Lung microvascular endothelial cell (primary cell): ENCODE results near the gene TCF21. TPM values are rescaled to one million over a fixed set of nuclear protein-coding genes. Genes with fewer than 3 reads are reported as not detected.

ENCODE experiments used
- DNase-seq, 2 donors: peaks; one replicate each; pipeline versions ENCODE4 v3.0.0 to v3.0.0-alpha.2; 2010; ENCODE audit warnings: low read depth in 2 of 2
- total RNA-seq: library from RNA; depleted of rRNA; stranded (reverse); fragments of >200 nt; gene quantifications from 2 replicates; pipeline ENCODE4 v1.2.1, GENCODE V29; 2014

TCF21 gene
- total RNA-seq, 1 donor from 2014 or later = not detected

GRCh38 chr6:133889557-133890403 lies 867 bp downstream of the TCF21 start:
- no peak for DNase-seq

GRCh38 chr6:133890711-133891148 lies 1.8 kb downstream of the TCF21 start:
- no peak for DNase-seq

GRCh38 chr6:133891149-133891926 lies 2.4 kb downstream of the TCF21 start:
- peak; percentile 6 to 9 for DNase-seq

- DNase-seq = no peak
Measured at GRCh38 chr6:133891927-133892812, 3.3 kb downstream of the TCF21 start.

DNA sequence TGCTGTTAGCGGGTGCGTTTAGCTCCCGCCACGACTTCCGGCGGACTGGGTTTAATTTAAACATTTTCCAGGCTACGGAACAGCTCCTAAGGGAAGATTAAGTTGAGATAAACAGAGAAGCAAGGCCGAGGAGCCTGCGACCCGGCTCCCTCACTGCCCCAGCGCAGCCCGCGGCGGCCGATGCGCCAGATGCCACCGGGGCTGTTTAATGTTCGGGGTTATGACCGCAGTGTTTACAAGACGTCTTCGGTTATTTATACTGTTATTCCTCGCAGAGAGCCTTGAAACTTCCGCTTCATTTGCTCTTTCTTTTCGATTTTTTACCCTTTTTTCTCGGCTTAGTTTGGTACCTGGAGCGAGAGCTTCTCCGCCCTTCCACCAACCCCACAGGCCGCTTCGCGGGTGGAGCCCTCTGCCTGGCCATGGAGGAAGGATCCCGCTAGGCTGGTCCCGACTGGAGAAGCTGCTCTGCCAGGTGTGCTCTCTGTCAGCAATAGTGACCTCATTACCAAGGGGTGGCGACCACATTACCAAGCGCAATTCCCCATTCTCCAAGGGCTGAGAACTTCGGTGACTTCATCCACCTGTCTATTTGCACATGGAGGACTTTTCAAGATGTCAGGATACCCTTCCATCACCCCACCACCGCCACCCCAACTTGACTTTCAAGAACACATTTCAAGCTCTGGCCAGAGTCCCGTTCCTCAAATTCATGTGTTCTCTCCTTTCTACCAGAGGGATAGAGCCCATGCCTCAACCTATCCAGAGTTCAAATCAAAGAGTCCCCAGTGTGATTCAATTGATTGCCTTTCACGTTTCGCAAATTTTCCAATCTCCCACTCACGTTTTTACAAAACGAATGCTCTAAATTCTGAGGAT lies 4.1 kb downstream of the TCF21 start:
- DNase-seq = no peak

DNA sequence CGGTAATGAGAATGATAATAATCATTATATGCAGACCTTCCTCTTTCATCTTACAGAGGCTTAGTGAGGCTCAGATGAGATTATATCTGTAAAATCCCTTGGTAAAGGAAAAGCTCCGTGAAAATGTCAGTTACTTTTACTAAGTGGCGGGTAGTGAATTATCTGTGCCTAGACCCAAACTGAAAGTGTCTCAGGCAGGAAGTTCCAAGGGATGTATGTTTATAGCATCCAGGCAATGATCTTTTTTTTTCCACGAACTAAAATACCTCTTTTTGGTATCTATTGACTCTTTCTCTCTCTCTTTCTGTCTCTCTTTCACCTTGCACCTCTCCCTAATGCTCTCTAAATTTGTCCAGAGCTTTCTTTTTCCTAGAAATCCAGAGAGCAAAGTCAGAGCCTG lies 5.0 kb downstream of the TCF21 start:
- no peak for DNase-seq

GRCh38 chr6:133894369-133894768 lies 5.5 kb downstream of the TCF21 start:
- no peak for DNase-seq

GRCh38 chr6:133894795-133895358 lies 6.0 kb downstream of the TCF21 start:
- DNase-seq = no peak

GRCh38 chr6:133895573-133896343 lies 6.8 kb downstream of the TCF21 start:
- no peak for DNase-seq

DNA sequence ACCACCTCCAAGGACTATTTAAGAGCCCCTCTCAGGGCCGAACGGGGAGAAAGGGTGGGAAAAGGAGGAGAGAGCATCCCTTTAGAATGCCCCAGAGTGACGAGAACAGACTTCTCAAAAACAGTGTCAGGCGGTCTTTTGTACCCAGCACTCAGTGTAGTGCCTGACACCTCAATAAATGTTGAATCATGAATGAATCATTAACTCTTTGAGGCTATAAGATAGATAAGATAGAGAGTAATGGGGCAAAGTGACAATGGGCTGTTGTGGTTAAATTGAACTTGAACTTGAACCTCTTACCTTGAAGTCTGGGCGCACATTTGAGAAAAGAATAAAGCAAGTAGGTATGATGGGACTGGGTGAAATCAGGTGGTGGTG lies 7.4 kb downstream of the TCF21 start:
- no peak for DNase-seq

- no peak for DNase-seq
Measured at GRCh38 chr6:133898263-133898662, 9.3 kb downstream of the TCF21 start.

GRCh38 chr6:133899556-133899955 lies 10.6 kb downstream of the TCF21 start:
- no peak for DNase-seq

GRCh38 chr6:133903855-133904254 lies 14.9 kb downstream of the TCF21 start:
- DNase-seq = no peak

DNA sequence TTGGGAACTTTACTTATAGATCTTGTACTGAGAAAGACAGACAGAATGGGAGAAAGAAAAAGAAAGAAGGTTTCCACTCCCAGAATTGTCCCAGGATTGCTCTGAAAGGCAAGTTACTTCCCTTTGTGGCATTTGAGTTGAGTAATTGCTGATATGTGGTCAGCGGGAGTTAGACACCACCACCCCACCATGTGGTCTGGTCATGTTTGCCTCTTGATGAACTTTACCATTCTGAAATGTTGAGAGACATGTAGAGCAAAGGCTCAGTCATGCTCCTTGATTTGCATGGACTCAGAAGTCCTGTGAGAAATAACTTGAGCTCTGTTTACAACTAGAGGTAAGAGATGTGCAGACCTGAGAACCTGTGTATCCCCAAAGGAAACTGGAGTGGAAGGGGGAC lies 17.1 kb downstream of the TCF21 start:
- no peak for DNase-seq

DNA sequence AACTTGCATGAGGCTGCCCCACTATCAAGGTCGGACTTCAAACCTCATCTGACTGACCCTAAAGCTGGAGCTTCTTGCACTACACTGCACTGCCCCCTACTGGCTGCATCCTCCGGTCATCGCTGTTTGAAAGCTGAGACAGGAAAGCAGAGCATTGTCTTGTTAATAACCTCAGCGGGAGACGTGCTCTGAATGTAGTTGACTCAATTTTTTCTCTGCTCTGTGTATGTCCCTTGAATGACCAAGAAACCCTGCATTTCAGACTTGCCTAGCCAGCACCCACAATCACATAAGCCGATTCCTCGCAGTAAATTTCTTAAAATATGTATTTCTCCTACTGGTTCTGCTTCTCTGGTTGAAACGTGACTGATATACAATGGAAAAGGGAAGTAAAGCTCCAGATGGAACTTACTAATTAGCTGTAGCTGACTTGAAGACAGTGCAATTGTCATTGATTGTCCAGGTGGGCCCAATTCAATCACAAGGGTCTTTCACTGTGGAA lies 27.8 kb downstream of the TCF21 start:
- DNase-seq = peak; percentile 89 to 90

DNA sequence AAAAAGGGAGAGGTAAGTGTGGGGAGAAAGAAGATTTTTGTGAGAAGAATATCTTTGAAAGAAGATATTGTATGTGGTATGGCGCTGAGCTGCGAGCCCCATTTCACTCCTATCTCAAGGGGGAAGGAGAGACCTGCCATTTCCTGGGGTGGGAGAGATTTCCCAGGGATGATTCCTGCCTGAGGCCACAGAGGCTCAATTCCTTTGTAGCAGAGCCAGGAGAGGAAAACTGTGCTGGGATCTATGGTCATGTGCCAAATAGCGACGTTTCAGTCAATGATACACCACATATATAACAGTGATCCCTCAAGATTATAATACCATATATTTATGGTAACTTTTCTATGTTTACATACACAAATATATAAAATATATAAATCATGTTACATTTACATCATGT lies 28.9 kb downstream of the TCF21 start:
- peak in 1 of 2 donors; percentile 56 for DNase-seq

GRCh38 chr6:133918208-133918930 lies 29.5 kb downstream of the TCF21 start:
- DNase-seq = no peak

GRCh38 chr6:133919362-133919761 lies 30.4 kb downstream of the TCF21 start:
- DNase-seq = no peak
